ENCODE results near the gene HACD2.

- TF ChIP-seq CTCF (optimal IDR thresholded peaks at IDR 0.05 in 1 of 3, IDR thresholded peaks at IDR 0.05 in 1 of 3, conservative IDR thresholded peaks at IDR 0.05 in 1 of 3; ENCODE audit: extremely low read depth in 1 of 3, insufficient read depth in 2 of 3, low read length in 3 of 3) = no peak
- TF ChIP-seq EZH2 (IDR thresholded peaks at IDR 0.05; ENCODE audit: low read length) = no peak
Observed at GRCh38 chr3:123523023-123523412, 61.8 kb downstream of the HACD2 start.

Measured in keratinocyte (primary cell).